DND-41 (cell line): ENCODE data around the gene GALR3.
A peak's percentile ranks its signal among the peaks of the same experiment; 100 is the strongest.

Experiments used
- ATAC-seq: fragments of 200-7000 bp; cut with Tn5 transposase; 3 replicates; pipeline ENCODE4 v1.9.1; 2021; ENCODE audit warnings: low read depth; ENCODE audit not compliant: insufficient read depth
- DNase-seq: peaks from one replicate; pipeline ENCODE4 v3.0.0-alpha.2; 2020
- H2AFZ ChIP-seq: 2 replicates; pipeline ENCODE4 v1.6.0; 2012; ENCODE audit warnings: low read depth, low read length
- H3K27ac ChIP-seq: 2 replicates; pipeline ENCODE4 v1.5.1; 2012; ENCODE audit warnings: low read length, inconsistent platforms
- H3K27me3 ChIP-seq: fragments of 200-600 bp; sonication (generic); 2 replicates; pipeline ENCODE4 v1.6.0; 2012; ENCODE audit warnings: low read length, mild to moderate bottlenecking, inconsistent platforms; ENCODE audit not compliant: insufficient read depth, poor library complexity
- H3K36me3 ChIP-seq: 2 replicates; pipeline ENCODE4 v1.5.1; 2012; ENCODE audit warnings: low read length, inconsistent platforms; ENCODE audit not compliant: insufficient read depth
- H3K4me1 ChIP-seq: 2 replicates; pipeline ENCODE4 v1.5.1; 2012; ENCODE audit warnings: mild to moderate bottlenecking, low read length; ENCODE audit not compliant: insufficient read depth
- H3K4me2 ChIP-seq: 2 replicates; pipeline ENCODE4 v1.6.0; 2012; ENCODE audit warnings: mild to moderate bottlenecking, moderate library complexity, low read length, inconsistent platforms; ENCODE audit not compliant: insufficient read depth
- H3K4me3 ChIP-seq, 2 experiments: fragments of 200-600 bp in 1 of 2; shearing (Covaris generic) in 1 of 2; 2 replicates each; pipeline ENCODE4 v1.5.1; 2012 to 2016; ENCODE audit warnings: inconsistent platforms in 2 of 2, low read length in 2 of 2, mild to moderate bottlenecking in 2 of 2, low read depth in 1 of 2, moderate library complexity in 1 of 2
- H3K79me2 ChIP-seq: 2 replicates; pipeline ENCODE4 v1.6.0; 2012; ENCODE audit warnings: low read length, inconsistent platforms; ENCODE audit not compliant: insufficient read depth
- H3K9ac ChIP-seq: 2 replicates; pipeline ENCODE4 v1.6.0; 2012; ENCODE audit warnings: low read depth, mild to moderate bottlenecking, inconsistent platforms, low read length, moderate library complexity
- H3K9me3 ChIP-seq: 2 replicates; pipeline ENCODE4 v1.5.1; 2012; ENCODE audit warnings: low read length, moderate library complexity, mild to moderate bottlenecking, inconsistent platforms; ENCODE audit not compliant: insufficient read depth, severe bottlenecking
- H4K20me1 ChIP-seq: 2 replicates; pipeline ENCODE4 v1.6.0; 2012; ENCODE audit warnings: low read length; ENCODE audit not compliant: insufficient read depth
- EZH2 ChIP-seq: IDR thresholded peaks from 3 replicates; pipeline ENCODE4 v1.6.1; 2012; ENCODE audit warnings: borderline replicate concordance, low read depth, mild to moderate bottlenecking, moderate library complexity, low read length, inconsistent platforms; ENCODE audit not compliant: severe bottlenecking
- TF ChIP-seq, protein P1 (sequence below): IDR thresholded peaks from 2 replicates; pipeline ENCODE4 v1.5.1; 2012; ENCODE audit warnings: borderline replicate concordance, low read length, moderate library complexity, mild to moderate bottlenecking; ENCODE audit not compliant: poor library complexity, severe bottlenecking; ENCODE audit errors: extremely low read depth

Gene GALR3

DNA sequence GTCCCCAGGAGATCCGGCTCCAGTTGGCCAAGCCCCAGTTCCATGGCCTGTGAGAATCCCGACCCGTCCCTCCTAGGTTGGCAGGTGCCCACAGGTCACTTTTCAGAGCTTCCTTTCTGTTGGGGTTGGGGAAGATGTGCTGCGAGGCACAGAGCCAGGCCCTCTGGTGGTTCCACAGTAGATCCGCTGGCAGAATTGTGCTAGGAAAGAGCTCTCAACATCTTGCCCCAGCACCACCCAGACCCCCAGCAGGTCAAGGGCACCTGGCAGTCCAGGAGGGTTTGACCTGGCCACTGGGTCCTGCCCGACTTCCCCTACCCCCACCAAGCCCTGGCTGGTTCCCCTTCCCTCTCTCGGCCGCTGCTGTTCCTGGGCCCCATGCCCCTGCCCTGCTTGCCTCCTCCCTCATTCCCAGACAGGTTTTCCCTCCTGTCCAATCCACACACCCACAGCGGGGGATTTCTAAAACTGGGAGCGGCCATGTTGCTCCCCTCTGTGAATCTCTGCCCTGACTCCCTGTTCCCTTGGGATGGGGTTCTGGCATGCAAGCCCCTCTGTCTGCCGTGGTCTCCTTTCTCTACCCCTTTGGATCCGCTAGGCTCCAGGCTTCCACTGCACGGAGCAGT is 41.6 kb upstream of the GALR3 start:
- H2AFZ ChIP-seq, result no peak overlapping the region
- no peaks in the 10 kb centered on the region for H3K27me3 ChIP-seq
- H3K9me3 ChIP-seq, result no peaks in the 10 kb centered on the region
- no peak overlapping the region for H3K4me3 ChIP-seq
- no peaks in the 10 kb centered on the region for H3K36me3 ChIP-seq
- H3K79me2 ChIP-seq, result no peaks in the 10 kb centered on the region
- TF ChIP-seq, protein P1, sequence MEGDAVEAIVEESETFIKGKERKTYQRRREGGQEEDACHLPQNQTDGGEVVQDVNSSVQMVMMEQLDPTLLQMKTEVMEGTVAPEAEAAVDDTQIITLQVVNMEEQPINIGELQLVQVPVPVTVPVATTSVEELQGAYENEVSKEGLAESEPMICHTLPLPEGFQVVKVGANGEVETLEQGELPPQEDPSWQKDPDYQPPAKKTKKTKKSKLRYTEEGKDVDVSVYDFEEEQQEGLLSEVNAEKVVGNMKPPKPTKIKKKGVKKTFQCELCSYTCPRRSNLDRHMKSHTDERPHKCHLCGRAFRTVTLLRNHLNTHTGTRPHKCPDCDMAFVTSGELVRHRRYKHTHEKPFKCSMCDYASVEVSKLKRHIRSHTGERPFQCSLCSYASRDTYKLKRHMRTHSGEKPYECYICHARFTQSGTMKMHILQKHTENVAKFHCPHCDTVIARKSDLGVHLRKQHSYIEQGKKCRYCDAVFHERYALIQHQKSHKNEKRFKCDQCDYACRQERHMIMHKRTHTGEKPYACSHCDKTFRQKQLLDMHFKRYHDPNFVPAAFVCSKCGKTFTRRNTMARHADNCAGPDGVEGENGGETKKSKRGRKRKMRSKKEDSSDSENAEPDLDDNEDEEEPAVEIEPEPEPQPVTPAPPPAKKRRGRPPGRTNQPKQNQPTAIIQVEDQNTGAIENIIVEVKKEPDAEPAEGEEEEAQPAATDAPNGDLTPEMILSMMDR, result peak; percentile 16
- TF ChIP-seq EZH2, result no peak
- ATAC-seq (no peak), DNase-seq (no peak)
- no peak overlapping the region for H3K27ac ChIP-seq
- H3K4me2 ChIP-seq, result no peak overlapping the region
- H3K9ac ChIP-seq, result no peak overlapping the region
- H4K20me1 ChIP-seq, result 0 out of 2 replicates have a peak, but pooled peaks cover 2% of the 10 kb centered on the region
- H3K4me1 ChIP-seq, result no peaks in the 10 kb centered on the region

DNA sequence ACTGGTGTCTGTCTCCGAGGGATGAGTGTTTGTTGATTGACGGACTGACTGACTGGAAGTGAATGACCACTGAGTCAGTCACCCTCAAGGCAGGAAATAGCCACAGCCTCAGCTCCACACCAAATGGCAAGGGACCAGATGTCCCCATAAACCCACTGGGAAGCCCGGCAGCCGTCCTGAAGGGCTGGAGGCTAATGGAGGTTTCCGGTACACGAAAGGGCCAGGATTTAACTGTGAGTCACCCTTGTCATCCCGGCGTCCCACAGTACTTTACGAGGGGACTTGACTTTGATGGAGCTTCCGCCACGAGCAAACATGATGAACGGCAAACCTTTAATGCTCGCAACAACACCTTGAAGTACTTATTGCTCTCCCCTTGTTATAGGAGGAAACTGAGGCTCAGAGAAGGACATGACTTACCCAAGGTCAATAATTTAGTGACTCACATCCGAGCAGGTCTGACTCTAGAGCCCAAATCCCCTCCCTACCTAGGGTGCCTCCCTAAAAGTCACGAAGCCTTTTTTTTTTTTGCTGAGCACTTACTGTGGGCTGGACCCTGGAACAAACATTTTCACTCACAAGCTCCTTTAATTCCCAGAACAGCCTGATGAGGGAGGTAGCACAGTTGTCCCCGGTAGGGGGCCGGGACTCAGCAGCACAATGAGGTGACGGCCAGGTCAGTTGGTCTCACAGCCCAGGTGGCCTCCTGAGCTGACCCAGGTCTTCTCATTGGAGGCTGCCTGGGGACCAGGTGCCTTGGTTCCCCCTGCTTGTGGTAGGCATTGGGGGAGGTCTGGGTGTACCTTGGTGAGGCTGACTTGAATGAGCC is 40.6 kb upstream of the GALR3 start:
- Histone ChIP-seq H2AFZ (no peak overlapping the region), H3K9me3 (no peaks in the 10 kb centered on the region), H3K4me3 (no peak overlapping the region), H3K4me2 (no peak overlapping the region), H3K27me3 (no peaks in the 10 kb centered on the region), H3K9ac (no peak overlapping the region), H3K79me2 (no peaks in the 10 kb centered on the region), H3K27ac (no peak overlapping the region), H4K20me1 (0 out of 2 replicates have a peak, but pooled peaks cover 2% of the 10 kb centered on the region), H3K4me1 (no peaks in the 10 kb centered on the region), H3K36me3 (no peaks in the 10 kb centered on the region)
- ATAC-seq (no peak), DNase-seq (no peak)
- TF ChIP-seq, protein P1, result no peak
- no peak for TF ChIP-seq EZH2

DNA sequence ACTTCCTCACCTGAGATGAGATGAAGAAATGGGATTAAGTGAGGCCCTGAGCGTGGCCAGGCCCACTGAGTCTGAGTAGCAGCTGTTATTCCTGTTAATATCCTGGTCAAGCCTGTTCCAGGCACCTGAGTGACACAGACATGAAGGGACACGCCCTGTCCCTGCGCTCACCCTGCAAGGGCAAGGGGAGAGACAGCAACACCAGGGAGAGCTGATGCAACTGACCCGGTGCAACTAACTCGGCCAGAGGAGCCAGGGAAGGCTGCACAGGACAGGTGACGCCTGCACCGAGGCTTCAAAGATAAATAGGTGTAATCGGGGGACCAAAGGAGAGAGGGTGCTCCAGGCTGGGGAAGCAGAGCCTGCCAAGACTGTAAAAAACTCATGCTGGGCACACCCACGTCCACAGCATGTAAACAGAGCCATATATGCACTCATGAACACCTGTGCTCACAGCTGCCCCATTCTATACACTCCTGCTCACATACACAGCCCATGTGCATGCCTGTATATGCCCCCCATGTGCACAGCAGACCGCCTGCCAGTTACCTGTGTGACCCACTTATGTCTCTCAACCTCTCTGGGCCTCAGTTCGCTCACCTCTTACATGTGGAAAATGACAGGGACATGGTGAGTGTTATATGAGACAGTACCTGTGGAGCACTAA is 38.2 kb upstream of the GALR3 start:
- no peak overlapping the region for H2AFZ ChIP-seq
- H3K9ac ChIP-seq, result no peak overlapping the region
- no peaks in the 10 kb centered on the region for H3K79me2 ChIP-seq
- DNase-seq (no peak), ATAC-seq (no peak)
- no peak overlapping the region for H3K27ac ChIP-seq
- TF ChIP-seq, protein P1, result no peak
- no peak for TF ChIP-seq EZH2
- no peaks in the 10 kb centered on the region for H3K27me3 ChIP-seq
- H3K9me3 ChIP-seq, result no peaks in the 10 kb centered on the region
- no peaks in the 10 kb centered on the region for H3K4me1 ChIP-seq
- no peak overlapping the region for H3K4me3 ChIP-seq
- no peaks in the 10 kb centered on the region for H3K36me3 ChIP-seq
- H4K20me1 ChIP-seq, result 0 out of 2 replicates have a peak, but pooled peaks cover 2% of the 10 kb centered on the region
- H3K4me2 ChIP-seq, result no peak overlapping the region
